T-helper 1 cell (primary cell): ENCODE results near the gene TMPRSS4.
A peak's percentile ranks its signal among the peaks of the same experiment; 100 is the strongest.

ENCODE experiments used
- DNase-seq, 5 donors: peaks; one replicate each; pipeline ENCODE4 v3.0.0-alpha.2; 2012 to 2020
- total RNA-seq, 4 donors: gene quantifications; one replicate each; lab custom pipeline; 2026; lab: John Stamatoyannopoulos, UW

TMPRSS4 gene, protein sequence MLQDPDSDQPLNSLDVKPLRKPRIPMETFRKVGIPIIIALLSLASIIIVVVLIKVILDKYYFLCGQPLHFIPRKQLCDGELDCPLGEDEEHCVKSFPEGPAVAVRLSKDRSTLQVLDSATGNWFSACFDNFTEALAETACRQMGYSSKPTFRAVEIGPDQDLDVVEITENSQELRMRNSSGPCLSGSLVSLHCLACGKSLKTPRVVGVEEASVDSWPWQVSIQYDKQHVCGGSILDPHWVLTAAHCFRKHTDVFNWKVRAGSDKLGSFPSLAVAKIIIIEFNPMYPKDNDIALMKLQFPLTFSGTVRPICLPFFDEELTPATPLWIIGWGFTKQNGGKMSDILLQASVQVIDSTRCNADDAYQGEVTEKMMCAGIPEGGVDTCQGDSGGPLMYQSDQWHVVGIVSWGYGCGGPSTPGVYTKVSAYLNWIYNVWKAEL
- 0 to 0.15 (median 0) reads per million in 4 donors for total RNA-seq

DNA sequence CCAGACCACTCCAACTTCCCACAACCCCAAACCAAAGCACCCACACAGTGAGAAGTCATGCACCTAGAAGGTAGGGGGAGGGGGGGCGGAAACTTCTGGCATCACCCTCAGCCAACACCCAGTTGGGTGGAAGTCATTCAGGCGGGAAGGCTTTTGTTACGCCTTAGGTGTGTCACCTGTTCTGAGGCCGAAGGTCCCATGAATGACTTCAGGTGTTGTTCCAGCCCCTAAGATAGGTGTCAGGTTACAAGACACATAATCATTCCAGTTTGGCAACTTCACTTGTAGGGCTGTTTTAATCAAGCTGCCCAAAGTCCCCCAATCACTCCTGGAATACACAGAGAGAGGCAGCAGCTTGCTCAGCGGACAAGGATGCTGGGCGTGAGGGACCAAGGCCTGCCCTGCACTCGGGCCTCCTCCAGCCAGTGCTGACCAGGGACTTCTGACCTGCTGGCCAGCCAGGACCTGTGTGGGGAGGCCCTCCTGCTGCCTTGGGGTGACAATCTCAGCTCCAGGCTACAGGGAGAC is at the start of gene TMPRSS4:
TSS of gene TMPRSS4 (plus strand) at position 325 of the 528 bp plus-strand sequence. CDS start 225 bp downstream, outside the sequence.
- no peak for DNase-seq

DNA sequence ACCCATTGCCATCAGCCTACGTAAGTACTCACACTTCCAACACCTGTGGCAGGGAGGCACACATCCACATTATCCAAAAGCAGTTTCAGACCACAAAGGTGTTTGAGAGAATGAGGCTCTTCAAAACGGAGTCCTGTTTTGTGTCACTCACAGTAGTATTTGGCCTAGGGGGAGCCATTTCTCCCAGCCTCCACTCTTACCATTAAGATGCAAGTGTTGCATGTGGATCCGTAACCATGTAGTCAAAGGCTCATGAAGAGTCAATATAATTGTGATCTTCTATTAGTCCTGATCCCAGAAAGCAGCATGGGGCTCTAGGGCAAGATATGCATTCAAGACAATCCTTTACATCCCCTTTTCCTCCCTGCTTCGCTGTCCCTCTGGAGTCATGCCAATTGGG is 49.2 kb upstream of the TMPRSS4 start:
- no peak for DNase-seq

DNA sequence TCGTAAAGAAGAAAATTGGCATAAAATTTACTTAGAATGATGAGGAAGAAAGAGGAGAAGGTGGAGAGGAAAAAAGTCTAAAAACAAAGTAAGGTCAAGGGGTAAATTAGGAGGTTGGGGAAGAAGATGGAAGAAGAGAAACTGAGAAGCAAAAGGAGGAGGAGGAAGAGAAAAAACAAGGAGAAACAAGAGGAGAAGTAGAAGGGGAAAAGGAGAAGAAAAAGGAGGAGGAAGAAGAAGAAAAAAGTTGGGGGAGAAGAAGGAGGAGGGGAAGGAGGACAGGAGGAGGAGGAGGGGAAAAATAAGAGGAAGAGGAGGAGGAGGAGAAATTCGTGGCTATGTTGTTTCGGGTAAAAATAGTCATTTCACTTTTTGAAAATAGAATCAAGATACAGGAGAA is 48.3 kb upstream of the TMPRSS4 start:
- no peak for DNase-seq

DNA sequence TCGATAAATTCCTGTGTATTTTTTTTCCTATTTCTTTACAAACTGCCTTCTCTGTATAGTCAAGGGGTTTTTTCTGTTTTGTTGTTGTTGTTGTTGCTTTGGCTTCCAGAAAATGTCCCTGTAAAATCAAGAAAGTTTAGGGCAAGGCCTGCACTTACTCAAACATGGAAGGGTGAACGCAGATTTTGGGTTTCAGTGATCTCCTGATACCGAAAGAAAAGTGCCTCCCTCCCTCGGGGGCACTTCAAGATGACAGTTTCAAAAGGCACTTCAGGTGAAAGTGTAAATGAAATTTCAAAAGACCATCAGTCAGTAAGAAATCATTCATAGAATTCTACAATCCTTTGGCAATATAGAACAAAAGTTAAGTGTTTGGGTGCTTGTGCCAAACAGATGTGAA is 43.4 kb upstream of the TMPRSS4 start:
- DNase-seq = peak in 1 of 5 donors; percentile 53

DNA sequence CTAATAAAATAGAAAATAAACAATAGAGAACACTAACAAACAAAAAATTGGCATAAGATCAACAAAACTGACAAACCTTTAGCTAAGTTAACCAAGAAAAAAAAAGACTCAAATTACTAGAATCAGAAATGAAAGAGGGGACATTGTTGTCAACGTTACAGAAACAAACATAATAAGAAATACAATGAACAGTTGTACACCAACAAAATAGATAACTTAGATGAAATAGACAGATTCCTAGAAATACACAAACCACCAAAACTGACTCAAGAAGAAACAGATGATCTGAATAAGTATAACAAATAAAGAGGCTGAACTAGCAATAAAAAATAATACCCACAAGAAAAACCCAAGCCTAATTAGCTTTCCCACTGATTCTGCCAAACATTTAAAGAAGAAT is 34.7 kb upstream of the TMPRSS4 start:
- DNase-seq = peak in 1 of 5 donors; percentile 23

DNA sequence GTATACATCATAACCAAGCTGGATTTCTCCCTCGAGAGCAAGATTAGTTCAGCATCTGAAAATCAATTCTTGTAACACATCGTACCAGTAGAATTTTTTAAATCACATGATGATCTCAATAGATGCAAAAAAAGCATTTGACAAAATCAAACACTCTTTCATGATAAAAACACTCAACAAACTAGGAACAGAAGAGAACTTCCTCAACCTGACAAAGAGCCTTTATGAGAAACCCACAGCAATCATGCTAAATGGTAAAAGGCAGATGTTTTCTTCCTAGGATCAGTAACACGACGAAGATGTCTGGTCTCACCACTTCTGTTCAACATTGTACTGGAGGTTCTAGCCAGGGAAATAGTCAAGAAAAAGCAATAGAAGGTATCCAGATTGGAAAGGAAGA is 34.1 kb upstream of the TMPRSS4 start:
- DNase-seq = no peak

DNA sequence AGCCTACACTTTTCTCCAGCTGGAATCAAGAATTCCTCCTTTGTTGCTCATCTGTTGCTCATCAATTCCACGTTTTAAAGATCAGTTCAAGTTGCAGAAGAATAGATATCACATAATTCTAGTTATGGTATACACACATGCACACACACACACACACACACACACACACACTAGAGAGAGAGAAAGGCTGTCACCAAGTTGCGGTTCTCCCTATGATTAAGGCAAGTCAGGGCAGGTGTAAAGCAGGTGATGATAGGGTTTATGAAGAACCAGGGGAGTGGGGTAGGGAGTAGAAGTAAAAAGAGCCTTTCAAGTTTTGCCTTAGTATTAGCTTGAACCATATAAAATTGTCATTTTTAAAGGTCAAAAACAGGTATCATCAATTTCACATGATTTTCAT is 31.7 kb upstream of the TMPRSS4 start:
- DNase-seq = no peak

DNA sequence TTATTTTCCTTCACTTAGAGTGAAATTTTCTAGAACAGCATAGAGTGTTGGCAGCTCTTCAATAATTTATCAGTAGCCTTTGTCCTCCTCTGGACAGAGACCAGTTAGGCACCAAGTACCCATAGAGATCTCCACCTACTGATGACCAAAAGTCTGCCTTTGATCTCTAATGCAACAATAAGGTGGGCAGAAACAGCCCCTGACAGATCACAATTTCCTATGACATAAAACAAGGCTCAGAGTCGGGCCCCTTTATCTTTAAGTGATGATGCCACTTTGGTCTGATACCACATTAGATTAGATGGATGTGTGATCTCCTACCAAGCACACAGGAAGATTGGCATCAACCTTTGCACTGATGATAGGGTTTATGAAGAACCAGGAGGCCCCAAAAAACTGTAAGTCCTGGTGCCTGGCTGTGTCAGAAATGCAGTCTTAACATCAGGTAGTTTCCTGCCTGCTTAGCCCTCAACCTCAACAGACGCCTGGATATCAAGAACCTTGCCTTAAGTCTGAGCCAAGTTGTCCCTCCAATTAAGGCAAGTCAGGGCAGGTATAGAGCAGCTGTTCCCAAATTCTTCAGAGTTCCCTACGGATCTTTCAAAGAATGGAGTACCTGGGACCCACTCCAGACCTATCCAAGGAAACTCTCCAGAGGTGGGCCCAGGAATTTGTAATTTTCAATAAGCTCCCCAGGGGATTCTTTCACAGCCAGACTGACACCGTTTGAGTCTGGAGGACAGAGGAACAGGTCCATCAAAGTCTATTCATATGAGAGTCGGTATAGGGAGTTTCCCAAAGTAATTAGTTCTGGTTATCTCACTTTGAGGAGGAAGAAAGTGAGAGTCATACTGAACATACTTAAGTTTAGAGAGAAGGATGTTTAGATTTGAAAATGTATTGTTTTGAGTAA is 30.6 kb upstream of the TMPRSS4 start:
- peak in 4 of 5 donors; percentile 21 to 52 (median 34) for DNase-seq

DNA sequence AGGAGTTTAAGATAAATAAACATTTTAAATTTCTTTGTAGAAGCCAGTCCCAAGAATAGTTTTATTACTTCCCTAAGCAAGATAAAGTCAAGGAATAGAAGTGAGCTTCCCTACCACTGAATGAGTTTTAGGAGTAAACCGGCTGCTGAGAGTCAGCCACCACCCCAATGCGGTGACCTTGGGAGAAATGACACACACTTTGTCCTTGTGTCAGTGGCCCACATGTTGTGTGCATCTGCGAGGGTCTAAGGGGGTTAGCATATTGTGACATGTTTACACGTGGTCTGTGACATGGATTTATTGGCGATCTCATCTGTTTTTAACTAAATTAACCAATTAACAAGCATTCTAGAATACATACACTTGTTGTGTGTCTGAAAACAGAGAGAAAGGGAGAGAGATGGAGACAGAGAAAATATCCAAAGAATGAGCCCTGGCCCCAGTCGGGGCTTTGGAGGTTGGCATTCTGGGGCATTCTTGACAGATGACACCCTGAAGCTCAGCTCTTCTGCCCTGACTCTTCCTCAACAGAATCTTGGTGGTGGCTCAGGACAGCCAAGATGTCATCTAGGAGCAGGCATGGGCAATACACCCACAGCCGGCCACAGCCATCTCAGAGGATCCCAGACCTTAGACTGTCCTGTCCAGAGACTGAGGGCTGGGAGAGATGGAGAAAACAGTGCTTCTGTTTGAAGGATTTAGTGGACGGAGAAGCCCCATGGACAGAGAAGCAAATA is 29.7 kb upstream of the TMPRSS4 start:
- no peak for DNase-seq

DNA sequence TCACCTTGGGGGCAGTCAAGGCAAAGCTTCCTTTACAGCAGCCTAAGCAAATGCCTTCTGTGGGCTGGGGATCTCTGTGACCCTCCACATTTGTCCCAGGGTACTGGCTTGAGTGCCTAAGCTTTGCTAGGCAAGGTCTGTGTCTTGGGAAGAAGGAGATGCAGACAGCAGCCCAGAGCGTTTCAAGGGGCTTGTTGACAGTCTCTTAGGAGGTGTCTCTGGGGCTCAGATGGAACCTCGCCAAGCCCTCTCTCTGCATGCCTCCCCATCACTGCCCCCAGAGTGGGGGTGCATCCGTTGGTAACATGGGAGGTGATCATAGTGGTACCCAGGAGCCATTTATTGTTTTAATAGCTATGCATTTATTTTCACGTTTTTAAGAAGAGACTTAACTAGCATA is 29.1 kb upstream of the TMPRSS4 start:
- no peak for DNase-seq

DNA sequence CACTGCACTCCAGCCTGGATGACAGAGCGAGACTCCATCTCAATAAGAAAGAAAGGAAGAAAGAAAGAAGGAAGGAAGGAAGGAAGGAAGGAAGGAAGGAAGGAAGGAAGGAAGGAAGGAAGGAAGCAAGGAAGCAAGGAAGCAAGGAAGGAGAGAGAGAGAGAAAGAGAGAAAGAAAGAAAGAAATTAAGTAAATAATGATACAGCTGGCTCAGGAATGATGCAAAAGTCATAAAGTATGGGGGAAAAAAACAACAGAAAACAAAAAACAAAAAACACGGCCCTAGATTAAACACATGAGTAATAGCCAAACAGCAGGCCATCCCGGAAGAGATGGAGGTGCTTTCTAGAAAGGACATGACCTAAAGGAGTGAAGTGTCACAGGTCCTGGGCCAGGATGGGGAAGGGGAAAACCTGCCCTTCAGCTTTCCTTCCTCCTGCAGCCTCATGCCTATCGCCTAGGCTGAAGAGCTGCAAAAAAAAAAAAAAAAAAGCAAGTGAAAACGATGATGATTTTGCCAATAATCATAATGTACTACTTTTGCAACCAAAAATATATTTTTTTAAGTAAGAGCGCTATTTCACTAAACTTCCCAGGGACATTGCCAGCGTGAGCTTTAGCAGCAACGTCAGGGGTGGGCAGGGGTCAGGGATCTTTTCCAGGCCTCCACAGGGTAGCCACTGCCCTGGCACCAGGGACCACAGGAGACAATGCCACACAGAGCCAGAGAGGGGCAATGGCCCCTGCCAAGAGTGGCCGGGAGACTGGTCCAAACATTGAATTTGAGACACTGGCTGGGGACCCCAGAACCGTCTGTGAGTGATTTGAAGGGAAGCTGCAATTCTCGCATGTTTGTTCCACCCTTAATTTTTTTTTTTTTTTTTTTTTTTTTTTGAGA is 28.2 kb upstream of the TMPRSS4 start:
- peak in 1 of 5 donors; percentile 27 for DNase-seq

DNA sequence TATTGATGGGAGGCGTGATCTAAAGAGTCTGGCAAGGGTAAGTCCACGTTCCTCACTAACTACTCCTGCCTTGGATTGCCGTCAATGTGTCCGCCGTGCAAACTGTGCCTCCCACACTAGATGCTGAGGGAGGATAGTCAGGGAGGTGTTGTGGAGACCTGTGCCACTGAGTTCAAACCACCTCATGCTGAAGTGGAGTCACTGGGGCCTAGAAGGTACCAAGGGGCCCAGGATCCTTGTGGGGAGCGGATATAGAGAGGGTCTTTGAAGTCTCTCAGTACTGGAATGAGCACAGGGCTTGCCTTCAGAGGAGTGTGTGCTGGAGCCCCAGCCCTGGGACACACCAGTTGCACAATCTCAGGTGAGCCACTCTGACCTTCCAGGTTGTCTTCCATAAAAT is 27.1 kb upstream of the TMPRSS4 start:
- no peak for DNase-seq

DNA sequence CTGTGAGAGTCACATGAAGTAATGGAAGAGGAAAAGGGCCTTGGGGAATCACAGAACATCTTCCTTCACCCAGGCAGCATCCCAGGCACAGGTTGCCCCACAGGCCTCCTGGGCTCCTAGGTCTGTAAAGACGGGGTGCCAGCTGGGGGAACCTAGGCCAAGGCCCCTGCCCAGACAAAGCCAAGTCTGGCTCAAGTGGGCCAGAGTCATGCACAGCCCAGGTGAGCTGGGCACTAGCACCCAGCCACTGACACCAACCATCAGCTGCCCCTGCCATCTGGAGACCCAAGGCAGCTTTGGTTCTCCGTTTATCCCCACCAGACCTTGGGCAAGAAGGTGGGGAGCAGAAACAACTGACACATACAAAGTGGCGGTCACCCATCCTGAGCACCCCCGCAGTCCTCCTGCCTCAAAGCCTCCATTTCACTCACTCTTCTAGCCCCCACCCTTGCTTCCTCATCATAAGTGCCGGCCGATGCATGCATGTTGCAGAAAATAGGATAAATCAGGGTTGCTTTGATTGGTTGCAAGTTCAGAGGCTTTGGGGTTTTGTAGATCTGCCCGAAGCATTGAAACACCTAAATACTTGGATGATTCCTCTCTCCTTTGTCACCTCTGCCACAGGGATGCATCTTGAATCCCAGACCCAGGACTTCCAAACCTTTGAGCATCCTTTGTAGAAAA is 26.5 kb upstream of the TMPRSS4 start:
- DNase-seq = no peak

DNA sequence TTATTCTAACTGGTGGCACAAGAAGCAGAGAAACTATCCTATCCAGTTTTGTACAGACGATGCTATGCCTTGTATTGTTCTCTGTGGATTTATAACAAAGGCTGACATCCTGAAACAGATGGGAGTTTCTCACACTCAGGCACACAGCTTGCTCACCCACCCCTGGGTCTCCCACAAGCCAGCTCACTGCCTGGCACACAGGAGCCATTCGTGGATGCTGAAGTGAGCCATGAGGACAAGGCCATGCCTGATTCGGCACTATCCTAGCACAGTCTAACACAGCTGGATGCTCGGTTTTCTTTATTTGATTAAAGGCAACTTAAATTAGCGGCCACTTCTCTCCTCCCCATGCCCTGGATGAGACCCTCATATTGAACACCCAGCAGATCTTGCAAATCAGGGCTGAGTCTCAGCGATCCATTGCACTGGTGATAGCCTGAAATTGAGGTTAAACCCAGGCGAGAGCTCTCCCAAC is 25.7 kb upstream of the TMPRSS4 start:
- no peak for DNase-seq

DNA sequence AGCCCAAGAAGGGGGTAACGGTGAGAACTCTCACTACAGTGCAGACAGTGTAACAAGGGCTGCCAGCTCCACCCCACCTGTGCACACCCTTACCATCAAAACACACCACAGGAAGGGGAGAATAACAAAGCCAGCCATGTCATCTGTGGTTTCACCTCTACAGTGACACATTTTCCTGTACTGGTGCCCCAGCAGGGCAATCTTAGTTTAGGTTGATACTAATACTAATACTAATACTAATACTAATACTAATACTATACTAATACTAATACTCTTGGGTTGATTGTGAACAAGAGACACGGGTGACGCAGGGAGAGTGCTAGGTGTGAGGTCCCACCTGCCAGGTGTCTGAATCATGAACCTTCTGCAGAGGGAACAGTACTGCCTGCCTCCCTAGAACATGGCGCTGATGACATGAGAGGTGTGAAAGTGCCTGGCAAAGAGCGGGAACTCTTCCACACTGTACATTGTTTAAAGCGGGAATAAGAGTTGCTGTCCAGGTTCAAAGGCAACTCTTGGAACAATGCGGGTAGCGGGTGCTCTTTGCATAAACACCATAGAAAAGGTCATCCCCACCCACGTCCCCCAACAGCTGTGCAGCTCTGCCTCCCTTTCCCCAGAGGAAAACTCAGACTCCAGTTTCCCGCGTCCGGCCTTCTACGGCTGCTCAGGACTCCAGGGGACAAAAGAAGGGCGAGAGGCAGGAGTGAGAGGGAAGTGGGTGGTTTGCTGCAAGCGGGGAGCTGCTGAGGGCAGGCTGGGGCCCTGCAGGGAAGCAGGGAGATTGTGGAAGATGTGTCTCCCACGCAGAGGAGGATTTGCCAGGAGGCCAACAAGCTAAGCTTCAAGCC is 25.0 kb upstream of the TMPRSS4 start:
- peak; percentile 44 to 84 (median 62) for DNase-seq

DNA sequence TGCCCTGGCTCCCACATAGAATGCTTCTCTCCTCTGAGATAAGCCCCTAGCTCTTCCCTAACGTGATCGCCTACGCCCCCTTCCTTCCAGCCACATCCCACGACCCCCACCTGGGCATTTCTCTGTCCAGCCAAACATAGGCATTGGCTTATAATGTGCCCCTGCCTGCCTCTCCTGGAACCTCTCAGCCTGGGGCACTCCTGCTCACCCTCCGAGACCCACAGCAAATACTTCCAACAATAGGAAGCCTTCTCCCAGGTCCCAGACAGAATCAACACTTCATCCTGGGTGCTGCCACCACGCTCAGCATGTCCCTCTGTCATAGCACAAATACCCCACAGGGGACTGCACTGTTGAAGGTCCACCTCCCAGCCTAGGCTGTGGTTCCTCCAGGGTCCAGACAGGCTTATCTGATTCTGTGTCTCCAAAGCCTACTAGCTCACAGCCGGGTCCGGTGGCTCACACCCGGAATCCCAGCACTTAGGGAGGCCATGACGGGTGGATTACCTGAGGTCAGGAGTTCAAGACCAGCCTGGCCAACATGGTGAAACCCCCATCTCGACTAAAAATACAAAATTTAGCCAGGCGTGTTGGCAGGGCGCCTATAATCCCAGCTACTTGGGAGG is 24.2 kb upstream of the TMPRSS4 start:
- DNase-seq = no peak

DNA sequence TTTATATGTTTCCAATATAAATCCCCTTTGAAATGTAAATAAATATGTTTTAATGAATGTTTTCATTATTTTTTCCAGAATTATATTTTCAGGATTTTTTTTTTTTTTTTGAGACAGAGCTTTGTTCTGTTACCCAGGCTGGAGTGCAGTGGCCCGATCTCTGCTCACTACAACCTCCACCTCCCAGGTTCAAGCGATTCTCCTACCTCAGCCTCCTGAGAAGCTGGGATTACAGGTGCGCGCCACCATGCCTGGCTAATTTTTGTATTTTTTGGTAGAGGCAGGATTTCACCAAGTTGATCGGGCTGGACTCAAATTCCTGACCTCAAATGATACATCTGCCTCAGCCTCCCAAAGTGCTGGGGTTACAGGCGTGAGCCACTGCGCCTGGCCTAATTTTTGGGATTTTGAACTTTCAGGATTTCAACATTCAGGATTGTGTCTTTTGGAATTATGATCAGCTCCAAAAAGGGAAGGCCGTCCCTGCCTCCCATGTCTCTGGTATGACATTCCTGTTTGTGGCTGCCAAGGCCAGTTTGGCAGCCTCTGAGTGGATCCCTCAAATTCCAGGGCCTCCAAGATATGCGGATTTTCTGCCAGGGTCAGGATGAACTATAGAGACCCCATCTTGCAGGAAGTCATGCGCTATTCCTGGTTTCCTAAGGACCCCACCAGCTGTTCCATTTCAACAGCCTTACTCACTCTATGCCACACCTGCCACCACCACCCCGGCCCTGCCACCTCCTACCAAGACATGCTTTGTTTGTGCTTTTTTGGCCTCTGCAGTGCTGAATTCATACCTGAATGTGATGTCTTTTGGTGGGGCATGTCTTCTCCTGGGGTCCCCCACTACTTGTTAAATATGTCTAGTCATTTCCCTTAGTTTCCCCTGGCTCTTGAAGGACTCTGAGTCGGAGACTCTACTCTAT is 21.9 kb upstream of the TMPRSS4 start:
- DNase-seq = no peak

DNA sequence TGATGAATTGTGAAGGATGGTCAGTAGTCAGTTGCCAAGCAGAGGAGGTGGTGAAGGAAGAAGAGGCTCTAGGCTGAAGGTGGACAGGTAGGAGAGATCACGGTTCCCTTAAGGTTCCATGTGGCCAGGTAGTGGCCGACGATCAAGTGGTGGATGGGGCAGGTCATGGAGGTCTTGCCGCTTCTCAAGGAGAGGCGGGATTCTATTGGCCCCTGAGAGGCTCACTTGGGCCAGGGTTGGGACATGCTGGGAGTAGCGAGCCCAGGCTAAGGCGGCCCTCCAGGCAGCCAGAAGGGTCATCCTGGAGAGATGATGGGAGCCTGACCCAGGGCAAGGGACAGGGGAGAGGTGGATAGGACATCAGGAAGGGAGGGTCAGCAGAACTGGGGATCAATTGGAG is 20.9 kb upstream of the TMPRSS4 start:
- DNase-seq = no peak
